ENCODE measurements around the gene BPIFA1.

DNA sequence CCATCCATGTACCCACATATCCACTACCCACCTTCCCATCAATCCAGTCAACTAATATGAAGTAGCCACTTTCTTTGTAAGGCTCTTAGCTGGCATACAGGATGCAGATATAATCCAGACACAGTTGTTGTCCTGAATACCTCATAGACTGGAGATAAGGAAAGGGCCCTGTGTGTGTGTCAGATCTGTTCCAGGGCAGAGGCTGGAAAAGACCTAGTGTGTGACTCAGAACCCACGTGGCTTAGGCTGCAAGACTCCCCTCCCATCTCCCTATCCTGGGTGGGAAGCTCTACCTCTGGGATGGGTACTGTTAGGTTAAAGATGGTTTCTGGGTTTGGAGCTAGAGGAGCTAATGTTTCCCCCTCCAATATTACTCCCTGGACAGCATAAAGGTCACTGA lies 3.6 kb downstream of the BPIFA1 start:
- no peak for TF ChIP-seq EGR1 (IDR thresholded peaks at IDR 0.05; ENCODE audit: low read depth in 2 of 2)
- TF ChIP-seq, protein P1, sequence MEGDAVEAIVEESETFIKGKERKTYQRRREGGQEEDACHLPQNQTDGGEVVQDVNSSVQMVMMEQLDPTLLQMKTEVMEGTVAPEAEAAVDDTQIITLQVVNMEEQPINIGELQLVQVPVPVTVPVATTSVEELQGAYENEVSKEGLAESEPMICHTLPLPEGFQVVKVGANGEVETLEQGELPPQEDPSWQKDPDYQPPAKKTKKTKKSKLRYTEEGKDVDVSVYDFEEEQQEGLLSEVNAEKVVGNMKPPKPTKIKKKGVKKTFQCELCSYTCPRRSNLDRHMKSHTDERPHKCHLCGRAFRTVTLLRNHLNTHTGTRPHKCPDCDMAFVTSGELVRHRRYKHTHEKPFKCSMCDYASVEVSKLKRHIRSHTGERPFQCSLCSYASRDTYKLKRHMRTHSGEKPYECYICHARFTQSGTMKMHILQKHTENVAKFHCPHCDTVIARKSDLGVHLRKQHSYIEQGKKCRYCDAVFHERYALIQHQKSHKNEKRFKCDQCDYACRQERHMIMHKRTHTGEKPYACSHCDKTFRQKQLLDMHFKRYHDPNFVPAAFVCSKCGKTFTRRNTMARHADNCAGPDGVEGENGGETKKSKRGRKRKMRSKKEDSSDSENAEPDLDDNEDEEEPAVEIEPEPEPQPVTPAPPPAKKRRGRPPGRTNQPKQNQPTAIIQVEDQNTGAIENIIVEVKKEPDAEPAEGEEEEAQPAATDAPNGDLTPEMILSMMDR (IDR thresholded peaks at IDR 0.05; ENCODE audit: low read depth, low read length, missing input control): no peak
